Erythroblast (primary cell): Measurements from ENCODE around the gene OCRL.
A peak's percentile ranks its signal among the peaks of the same experiment; 100 is the strongest.

Source experiments
- DNase-seq, 2 experiments: peaks; one replicate each; lab custom pipeline; 2025; lab: John Stamatoyannopoulos, UW
- GATA1 ChIP-seq: IDR thresholded peaks from 2 replicates; pipeline ENCODE4 v1.6.1; 2011; ENCODE audit warnings: low read depth, mild to moderate bottlenecking, control low read depth, low read length, moderate library complexity
- POLR2A ChIP-seq: IDR thresholded peaks from 2 replicates; pipeline ENCODE4 v1.6.1; 2011; ENCODE audit warnings: mild to moderate bottlenecking, low read length

The OCRL gene

DNA sequence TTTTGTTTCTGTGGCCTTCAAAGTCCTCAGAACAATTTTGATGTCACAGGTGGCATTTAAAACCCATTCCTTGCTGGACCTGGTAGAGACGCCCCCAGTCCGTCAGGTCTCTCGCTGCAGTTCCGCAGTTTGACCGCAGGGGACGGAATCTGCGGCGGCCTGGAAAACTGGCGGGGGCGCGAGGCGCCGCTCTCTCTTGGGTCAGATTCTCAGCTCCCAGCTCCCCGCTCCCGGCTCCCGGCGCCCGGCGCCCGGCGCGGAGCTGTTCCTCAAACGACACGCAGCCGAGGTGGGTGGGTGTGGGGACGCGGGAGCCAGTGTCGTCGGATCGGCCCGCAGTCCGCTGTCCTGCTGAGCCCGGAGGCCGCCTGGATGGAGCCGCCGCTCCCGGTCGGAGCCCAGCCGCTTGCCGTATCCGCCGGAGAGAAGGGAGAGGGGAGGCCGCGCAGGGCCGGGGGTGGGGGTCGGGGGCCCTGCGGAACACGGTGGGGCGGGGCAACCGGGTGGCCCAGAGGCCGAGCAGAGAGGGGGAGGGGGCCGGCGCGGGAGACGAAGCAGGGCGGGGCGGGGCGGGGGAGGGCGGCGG, at the start of gene OCRL:
Gene OCRL (plus strand): TSS at position 192 of the 586 bp plus-strand sequence. CDS start 181 bp downstream, at position 373.
- peak; percentile 68 to 78 for DNase-seq
- TF ChIP-seq POLR2A (no peak), GATA1 (no peak)

DNA sequence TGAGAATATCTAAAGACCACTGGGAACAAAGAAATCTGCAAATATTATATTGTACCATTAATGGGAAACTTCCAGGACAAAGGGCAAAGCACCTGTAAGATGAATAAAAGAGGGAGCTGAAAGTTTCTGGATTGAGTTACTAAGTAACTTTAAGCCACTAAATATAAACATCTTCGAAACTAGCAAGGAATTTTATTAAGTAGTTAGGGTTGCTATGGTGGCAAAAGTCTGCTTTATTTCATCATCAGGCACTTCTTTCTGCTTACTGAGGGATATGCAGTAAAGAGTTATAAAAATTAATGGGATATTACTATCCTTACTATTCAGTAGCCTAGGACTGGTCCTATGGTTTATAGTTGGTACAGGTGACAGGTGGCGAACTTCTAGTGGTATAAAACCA, 49.7 kb upstream of the OCRL start:
- TF ChIP-seq POLR2A (no peak), GATA1 (no peak)
- no peak for DNase-seq

DNA sequence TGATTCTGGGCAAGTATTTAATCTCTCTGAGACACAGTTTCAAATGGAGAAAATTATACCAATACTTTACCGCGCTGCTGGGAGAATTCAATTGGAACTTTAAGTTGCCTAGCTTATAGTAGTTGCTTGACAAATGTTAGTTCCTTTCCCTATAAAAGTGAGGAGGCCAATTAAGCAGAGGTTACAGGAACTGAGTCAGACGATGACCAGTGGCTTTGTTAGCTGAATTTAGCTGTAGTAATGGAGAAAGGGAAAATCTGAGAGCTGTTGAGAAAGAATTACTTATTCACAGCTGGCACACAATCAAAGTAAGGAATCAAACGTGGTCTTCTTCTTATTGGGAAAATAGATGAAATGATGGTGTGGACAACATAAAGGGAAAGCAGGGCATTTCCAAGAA, 46.4 kb upstream of the OCRL start:
- DNase-seq, result no peak
- no peak for TF ChIP-seq GATA1
- no peak for TF ChIP-seq POLR2A

DNA sequence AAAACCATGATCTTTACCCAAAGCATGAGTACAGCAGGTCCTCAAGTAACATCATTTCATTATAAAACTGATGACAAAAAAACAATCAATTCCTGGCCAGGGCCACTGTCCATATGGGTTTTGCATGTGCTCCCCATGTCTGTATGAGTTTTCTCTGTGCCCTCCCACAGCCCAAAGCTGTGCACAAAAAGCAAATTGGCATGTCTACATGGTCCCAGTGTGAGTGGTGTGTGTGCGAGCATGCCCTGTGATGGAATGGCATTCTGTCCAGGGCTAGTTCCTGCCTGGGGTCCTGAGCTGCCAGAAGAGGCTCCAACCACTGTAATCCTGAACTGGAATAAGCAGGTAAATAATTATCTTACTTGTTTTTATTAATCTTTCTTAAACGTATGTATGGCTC, 45.2 kb upstream of the OCRL start:
- TF ChIP-seq GATA1 (no peak), POLR2A (no peak)
- DNase-seq, result no peak

DNA sequence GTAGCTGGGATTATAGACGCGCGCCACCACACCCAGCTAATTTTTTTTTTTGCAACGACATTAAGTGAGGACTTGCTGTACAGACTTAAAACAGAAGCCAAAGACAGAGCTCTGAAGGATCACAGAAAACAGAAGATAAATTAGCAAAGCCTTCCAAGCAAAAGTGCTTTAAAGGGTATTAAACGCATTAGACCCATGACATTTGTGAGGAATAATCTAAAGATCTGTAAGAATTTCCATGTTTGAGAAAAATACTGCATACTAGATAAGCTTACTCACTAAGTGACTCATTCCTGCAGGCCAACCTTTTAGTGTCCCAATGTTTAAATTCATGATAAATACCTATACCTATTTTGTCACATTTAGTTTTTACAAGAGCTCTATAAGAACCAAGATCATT, 44.2 kb upstream of the OCRL start:
- DNase-seq, result no peak
- TF ChIP-seq POLR2A, result no peak
- TF ChIP-seq GATA1, result no peak

DNA sequence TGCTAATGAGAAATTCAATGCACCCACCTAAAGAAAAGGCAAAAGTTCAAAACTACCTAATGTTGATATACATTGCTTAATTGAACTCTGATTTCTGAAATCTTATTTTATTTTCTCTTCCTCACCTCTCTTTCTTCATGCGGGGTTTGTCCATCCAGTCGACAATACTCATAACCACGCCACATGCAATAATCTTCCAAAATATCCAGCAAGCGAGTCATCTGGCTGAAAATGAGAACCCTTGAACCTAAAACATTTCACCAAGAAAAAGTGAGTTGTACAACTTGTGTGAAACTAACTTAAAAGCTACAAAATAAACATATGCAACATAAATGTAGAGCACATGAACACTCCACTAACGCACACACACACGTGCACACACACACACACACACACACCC, 43.4 kb upstream of the OCRL start:
- TF ChIP-seq GATA1, result no peak
- no peak for TF ChIP-seq POLR2A
- no peak for DNase-seq

DNA sequence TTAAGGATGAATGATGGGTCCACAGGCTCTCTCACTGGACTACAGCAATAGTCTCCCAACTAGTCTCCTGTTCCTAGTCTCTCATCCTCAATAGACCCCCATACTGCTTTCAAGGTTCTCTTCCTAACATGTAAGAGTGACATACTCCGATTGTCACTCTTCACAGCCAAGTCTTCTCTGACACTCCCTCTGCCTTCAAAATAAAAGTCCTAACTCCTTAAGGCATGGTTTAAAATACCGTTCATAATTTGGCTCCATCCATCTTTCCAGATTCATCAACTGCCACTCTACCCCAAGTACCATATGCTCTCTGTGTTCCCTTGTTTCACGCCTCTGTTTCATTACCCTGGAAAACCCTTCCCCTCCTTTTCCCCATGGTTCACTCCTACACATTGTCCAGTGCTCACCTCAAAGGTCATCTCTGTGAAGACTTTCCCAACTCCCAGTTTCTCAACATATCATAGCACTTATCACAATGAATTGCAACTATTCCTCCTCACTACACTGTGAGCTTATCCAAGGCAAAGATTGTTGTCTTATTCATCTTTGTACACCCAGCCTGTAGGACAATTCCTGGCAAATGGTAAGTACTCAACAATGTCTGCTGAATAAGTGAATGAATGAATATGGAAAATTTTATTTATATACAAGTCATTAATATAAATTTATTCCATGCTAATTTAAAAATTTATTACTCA, 42.8 kb upstream of the OCRL start:
- TF ChIP-seq POLR2A (no peak), GATA1 (no peak)

DNA sequence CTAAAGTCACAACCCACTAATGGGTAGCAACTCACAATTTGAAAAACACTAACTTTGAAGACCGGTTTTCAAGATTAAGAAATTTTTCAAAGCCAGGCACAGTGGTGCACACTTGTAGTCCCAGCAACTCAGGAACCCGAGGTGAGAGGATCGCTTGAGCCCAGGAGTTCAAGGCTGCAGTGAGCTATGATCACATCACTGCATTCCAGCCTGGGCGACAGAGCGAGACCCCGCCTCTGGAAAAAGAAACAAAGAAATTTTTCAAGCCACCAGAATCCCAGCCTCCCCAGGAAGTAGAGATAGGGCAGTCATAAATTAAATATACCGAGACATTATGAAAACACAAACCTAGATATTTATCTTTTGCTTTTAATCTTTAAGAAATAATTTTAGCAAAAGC, 29.7 kb upstream of the OCRL start:
- TF ChIP-seq GATA1 (no peak), POLR2A (no peak)
- DNase-seq, result no peak

More for the DNA sequence above, 42.8 kb upstream of the OCRL start:
- DNase-seq, result no peak

DNA sequence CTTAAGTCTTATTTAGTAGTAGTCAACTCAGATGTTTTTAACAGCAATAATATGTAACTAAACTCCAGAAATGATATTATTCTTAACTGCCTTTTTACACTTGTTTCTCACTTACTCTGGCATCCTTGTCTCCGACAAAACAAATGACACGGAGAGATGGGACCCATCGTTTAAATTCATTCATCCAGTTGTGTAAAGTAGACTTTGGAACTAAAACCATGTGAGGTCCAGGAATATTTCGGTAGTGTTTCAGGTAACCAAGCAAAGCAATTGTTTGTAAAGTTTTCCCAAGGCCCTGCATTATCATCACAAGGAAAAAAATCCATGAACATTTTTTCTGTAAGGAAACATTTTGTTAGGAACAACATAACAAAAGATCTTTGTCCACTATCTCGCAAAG, 28.4 kb upstream of the OCRL start:
- TF ChIP-seq POLR2A (no peak), GATA1 (no peak)
- DNase-seq, result no peak

DNA sequence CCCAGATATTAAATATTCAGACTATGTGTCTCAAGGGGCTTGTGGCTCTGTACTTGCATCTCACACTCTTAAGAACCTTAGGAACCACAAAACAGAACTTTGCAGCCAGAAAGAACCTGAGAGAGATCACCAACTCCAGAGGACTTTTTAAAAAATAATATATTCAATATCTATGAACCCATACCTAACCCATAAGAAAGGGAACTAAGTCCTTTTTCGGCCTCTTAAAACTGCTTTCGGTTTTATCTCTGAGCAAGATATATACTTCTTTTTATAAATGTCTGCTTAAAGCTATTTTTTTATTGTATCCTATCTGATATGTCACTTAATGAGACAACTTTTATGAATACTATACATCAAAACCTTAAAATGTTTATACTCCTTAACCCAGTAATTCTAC, 27.6 kb upstream of the OCRL start:
- TF ChIP-seq POLR2A (no peak), GATA1 (no peak)
- DNase-seq, result no peak

DNA sequence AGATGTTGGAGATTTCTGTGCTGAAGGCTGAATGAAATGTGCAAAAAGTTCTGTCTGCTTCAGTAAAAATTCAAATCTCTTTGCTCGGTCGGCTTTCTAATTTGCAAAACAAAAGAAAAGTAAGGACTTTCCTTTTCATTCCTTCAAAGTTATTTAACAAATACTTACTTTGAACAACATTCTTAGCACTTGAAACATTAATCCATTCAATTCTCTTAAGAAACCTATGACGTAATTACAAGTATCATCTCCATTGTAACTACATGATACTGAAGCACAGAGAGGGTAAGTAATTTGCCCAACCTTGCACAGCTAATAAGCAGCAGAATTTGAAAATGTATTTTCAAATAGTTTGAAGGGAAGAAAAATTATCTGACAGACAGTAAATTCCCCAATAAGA, 23.7 kb upstream of the OCRL start:
- TF ChIP-seq GATA1 (no peak), POLR2A (no peak)
- no peak for DNase-seq

DNA sequence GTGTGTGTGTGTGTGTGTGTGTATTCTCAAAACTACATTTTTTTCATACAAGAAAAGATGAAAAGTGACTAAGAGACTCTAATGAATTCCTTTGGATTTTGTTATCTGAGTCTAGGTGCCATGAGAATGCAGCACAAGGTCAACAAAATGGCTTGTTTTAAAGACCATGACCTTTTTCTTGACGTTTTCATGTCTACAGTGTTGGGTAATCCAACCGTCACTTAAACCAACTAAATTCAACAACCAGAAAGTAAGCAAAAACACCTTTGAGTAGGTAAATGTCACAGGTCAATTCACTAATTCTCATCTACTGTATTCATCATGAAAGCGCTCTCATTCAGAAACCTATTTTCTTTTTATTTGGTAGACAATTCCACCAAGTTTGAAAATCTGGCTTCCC, 19.9 kb upstream of the OCRL start:
- DNase-seq, result no peak
- TF ChIP-seq POLR2A (no peak), GATA1 (no peak)

DNA sequence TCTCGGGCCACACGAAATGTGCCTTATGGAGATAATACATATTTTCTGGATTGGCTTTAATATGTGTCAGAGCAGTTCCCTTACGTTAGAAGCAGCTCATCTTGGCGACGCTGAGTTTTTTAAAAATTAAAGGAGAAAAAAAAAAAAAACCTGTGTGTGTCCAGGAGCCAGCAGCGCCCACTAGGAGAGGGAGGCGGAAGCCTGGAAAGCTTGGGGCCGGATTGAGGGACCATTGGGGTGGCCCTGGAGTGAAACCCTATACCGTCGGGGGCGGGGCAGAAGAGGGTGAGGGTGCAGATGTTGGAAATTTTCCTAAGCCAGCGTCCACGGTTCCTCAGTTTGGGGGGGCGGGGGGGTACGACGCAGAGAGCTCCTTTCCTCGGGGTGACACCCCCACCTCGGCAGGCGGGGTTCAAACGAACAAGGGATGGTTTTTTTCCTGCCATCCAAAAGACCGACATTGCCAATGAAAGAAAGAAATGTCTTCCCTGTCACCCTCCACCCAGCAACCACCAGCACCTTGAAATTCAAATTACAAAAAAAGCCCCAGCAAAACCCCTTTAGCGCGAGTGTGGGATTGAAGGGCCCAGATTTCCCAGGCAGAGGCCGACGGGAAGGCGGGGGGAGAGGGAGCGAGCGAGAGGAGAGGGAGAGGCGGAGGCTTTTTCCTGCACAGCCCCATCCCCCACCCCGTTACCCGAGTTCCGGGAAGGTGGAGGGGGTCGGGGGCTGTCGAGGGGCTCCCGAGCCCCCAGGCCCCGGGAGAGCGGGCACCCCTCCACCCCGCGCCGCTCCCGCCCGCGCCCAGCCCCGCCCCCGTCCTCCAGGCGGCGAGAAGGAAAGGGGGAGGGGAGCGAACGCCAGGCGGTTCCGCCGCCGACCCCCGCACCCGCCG, 17.6 kb upstream of the OCRL start:
- no peak for DNase-seq
- TF ChIP-seq POLR2A (no peak), GATA1 (no peak)
